HL-60 (cell line): ENCODE results near the gene NFIB.

ENCODE experiments used
- DNase-seq, 2 experiments: peaks; one replicate each; pipeline ENCODE4 v3.0.0-alpha.2; 2010 to 2020; ENCODE audit warnings: low read depth in 1 of 2, low spot score in 1 of 2
- H3K27ac ChIP-seq: fragments of 250-450 bp; sonication (Bioruptor Pico); replicated peaks from 2 replicates; pipeline ENCODE4 v1.5.1; 2020; ENCODE audit warnings: mild to moderate bottlenecking, moderate library complexity
- H3K27me3 ChIP-seq: fragments of 250-450 bp; sonication (Bioruptor Pico); 2 replicates; pipeline ENCODE4 v1.5.1; 2021; ENCODE audit warnings: mild to moderate bottlenecking, moderate library complexity; ENCODE audit not compliant: insufficient read depth, poor library complexity, severe bottlenecking
- H3K4me3 ChIP-seq: replicated peaks from 2 replicates; pipeline ENCODE4 v1.5.1; 2011; ENCODE audit warnings: mild to moderate bottlenecking, control low read depth, low read length; ENCODE audit not compliant: insufficient read depth
- GABPA ChIP-seq: IDR thresholded peaks from 2 replicates; pipeline ENCODE4 v1.6.1; 2012; ENCODE audit warnings: low read depth
- POLR2AphosphoS5 ChIP-seq: IDR thresholded peaks from 2 replicates; pipeline ENCODE4 v1.6.1; 2012; ENCODE audit warnings: low read depth
- SPI1 ChIP-seq: IDR thresholded peaks from 2 replicates; pipeline ENCODE4 v1.6.1; 2012; ENCODE audit warnings: low read depth, mild to moderate bottlenecking, borderline replicate concordance
- TF ChIP-seq, protein P1 (sequence below): IDR thresholded peaks from 2 replicates; pipeline ENCODE4 v1.6.1; 2012; ENCODE audit warnings: low read depth; ENCODE audit not compliant: insufficient replicate concordance
- TF ChIP-seq, protein P2 (sequence below): IDR thresholded peaks from one replicate; pipeline ENCODE4 v1.5.1; 2011; ENCODE audit warnings: low read length, control low read depth, inconsistent platforms; ENCODE audit not compliant: insufficient read depth

NFIB gene

DNA sequence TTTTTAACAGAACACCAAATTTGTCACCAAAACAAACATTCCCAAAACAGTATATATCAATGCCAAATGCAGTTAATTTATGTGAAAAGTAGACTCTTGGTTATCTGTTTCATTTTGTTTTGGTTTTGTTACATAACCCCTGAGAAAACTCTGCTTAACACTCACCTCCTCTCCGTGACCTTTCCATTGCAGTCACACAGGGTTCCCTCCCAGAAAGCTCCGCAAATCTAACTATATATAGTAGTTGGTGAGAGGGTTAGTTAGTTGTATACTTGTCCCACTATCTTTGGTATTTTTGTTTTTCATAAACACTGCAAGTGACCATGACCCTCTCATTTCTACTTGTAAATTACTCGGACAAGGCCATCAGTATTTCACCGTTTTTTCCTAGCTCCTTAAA, 25.5 kb downstream of the NFIB start:
- H3K27me3 ChIP-seq: no peaks in the 10 kb centered on the region
- H3K27ac ChIP-seq: no peak overlapping the region
- H3K4me3 ChIP-seq: no peak overlapping the region
- TF ChIP-seq SPI1 (no peak), POLR2AphosphoS5 (no peak), GABPA (no peak)
- TF ChIP-seq, protein P1, sequence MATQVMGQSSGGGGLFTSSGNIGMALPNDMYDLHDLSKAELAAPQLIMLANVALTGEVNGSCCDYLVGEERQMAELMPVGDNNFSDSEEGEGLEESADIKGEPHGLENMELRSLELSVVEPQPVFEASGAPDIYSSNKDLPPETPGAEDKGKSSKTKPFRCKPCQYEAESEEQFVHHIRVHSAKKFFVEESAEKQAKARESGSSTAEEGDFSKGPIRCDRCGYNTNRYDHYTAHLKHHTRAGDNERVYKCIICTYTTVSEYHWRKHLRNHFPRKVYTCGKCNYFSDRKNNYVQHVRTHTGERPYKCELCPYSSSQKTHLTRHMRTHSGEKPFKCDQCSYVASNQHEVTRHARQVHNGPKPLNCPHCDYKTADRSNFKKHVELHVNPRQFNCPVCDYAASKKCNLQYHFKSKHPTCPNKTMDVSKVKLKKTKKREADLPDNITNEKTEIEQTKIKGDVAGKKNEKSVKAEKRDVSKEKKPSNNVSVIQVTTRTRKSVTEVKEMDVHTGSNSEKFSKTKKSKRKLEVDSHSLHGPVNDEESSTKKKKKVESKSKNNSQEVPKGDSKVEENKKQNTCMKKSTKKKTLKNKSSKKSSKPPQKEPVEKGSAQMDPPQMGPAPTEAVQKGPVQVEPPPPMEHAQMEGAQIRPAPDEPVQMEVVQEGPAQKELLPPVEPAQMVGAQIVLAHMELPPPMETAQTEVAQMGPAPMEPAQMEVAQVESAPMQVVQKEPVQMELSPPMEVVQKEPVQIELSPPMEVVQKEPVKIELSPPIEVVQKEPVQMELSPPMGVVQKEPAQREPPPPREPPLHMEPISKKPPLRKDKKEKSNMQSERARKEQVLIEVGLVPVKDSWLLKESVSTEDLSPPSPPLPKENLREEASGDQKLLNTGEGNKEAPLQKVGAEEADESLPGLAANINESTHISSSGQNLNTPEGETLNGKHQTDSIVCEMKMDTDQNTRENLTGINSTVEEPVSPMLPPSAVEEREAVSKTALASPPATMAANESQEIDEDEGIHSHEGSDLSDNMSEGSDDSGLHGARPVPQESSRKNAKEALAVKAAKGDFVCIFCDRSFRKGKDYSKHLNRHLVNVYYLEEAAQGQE: no peak
- TF ChIP-seq, protein P2, sequence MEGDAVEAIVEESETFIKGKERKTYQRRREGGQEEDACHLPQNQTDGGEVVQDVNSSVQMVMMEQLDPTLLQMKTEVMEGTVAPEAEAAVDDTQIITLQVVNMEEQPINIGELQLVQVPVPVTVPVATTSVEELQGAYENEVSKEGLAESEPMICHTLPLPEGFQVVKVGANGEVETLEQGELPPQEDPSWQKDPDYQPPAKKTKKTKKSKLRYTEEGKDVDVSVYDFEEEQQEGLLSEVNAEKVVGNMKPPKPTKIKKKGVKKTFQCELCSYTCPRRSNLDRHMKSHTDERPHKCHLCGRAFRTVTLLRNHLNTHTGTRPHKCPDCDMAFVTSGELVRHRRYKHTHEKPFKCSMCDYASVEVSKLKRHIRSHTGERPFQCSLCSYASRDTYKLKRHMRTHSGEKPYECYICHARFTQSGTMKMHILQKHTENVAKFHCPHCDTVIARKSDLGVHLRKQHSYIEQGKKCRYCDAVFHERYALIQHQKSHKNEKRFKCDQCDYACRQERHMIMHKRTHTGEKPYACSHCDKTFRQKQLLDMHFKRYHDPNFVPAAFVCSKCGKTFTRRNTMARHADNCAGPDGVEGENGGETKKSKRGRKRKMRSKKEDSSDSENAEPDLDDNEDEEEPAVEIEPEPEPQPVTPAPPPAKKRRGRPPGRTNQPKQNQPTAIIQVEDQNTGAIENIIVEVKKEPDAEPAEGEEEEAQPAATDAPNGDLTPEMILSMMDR: no peak
- DNase-seq: no peak

DNA sequence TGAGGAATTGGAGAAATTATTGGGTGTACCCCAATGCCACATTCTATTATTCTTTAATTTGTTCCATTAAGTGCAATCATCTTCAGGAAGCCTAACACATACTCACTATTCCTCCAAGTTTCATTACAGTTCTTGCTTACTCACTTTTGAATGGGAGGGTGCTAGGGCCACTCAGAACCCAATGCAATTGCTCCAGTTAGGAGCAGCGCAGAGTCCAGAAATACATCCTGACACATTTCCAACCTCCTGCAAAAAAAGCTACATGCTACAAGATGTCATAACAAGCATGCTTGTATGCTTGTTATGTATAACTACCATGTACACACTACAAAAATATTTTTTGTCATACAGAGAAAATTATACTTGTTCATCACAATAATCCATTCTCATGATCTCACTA, 27.8 kb downstream of the NFIB start:
- Histone ChIP-seq H3K27me3 (no peaks in the 10 kb centered on the region), H3K4me3 (no peak overlapping the region), H3K27ac (no peak overlapping the region)
- TF ChIP-seq GABPA (no peak), SPI1 (no peak), POLR2AphosphoS5 (no peak)
- TF ChIP-seq, protein P1: no peak
- TF ChIP-seq, protein P2: no peak
- no peak for DNase-seq

DNA sequence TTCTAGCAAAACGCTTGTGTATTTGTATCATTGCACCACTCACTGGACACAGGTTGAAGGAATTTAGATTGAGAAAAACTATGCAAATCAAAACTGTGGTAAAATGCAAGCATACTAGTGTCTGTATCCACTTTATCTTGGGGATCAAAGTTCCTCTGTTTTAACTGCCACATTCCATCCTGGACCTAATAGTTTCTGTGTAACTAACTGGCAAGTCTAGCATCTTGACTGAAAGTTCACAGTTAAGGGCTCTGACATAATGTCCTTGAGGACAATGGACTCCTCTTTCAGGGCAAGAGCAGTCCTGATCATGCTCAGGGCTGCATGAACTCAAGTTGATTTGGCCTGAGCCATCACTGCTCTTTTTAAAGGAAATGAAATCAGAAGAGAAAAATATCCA, 30.7 kb downstream of the NFIB start:
- no peak for DNase-seq

More for the DNA sequence above, 30.7 kb downstream of the NFIB start:
- Histone ChIP-seq H3K27me3 (no peaks in the 10 kb centered on the region), H3K4me3 (no peak overlapping the region), H3K27ac (no peak overlapping the region)
- TF ChIP-seq SPI1 (no peak), POLR2AphosphoS5 (no peak), GABPA (no peak)
- TF ChIP-seq, protein P1: no peak
- TF ChIP-seq, protein P2: no peak
